ENCODE results near the gene KRT76.

The KRT76 gene

GRCh38 chr12:52739963-52740362 lies 37.2 kb downstream of the KRT76 start:
- no peak overlapping the region for H3K27ac ChIP-seq
- TF ChIP-seq ZFX (IDR thresholded peaks at IDR 0.05; ENCODE audit: borderline replicate concordance) (no peak), CTCF (IDR thresholded peaks at IDR 0.05) (no peak)

GRCh38 chr12:52735816-52736632 lies 41.1 kb downstream of the KRT76 start:
- no peak overlapping the region for H3K27ac ChIP-seq
- no peak for TF ChIP-seq CTCF (IDR thresholded peaks at IDR 0.05)

GRCh38 chr12:52735106-52735505 lies 42.0 kb downstream of the KRT76 start:
- no peak overlapping the region for H3K27ac ChIP-seq
- TF ChIP-seq ZFX (IDR thresholded peaks at IDR 0.05; ENCODE audit: borderline replicate concordance) (no peak), CTCF (IDR thresholded peaks at IDR 0.05) (no peak)

- H3K27ac ChIP-seq = no peak overlapping the region
- TF ChIP-seq ZFX (IDR thresholded peaks at IDR 0.05; ENCODE audit: borderline replicate concordance) (no peak), CTCF (IDR thresholded peaks at IDR 0.05) (no peak)
These were observed 46.4 kb downstream of the KRT76 start for GRCh38 chr12:52730793-52731192.

GRCh38 chr12:52730383-52730782 lies 46.8 kb downstream of the KRT76 start:
- no peak for TF ChIP-seq ZFX (IDR thresholded peaks at IDR 0.05; ENCODE audit: borderline replicate concordance)
- TF ChIP-seq CTCF (IDR thresholded peaks at IDR 0.05) = no peak
- no peak overlapping the region for H3K27ac ChIP-seq

GRCh38 chr12:52729147-52729546 lies 48.0 kb downstream of the KRT76 start:
- TF ChIP-seq ZFX (IDR thresholded peaks at IDR 0.05; ENCODE audit: borderline replicate concordance) (no peak), CTCF (IDR thresholded peaks at IDR 0.05) (no peak)
- no peak overlapping the region for H3K27ac ChIP-seq

- TF ChIP-seq ZFX (IDR thresholded peaks at IDR 0.05; ENCODE audit: borderline replicate concordance) (no peak), CTCF (IDR thresholded peaks at IDR 0.05) (no peak)
- no peak overlapping the region for H3K27ac ChIP-seq
These were observed 48.8 kb downstream of the KRT76 start for GRCh38 chr12:52728374-52728773.
